HepG2 (cell line): ENCODE results near the gene ACER3. TPM values are rescaled to one million over a fixed set of nuclear protein-coding genes. Genes with fewer than 3 reads are reported as not detected.

Source experiments
- ATAC-seq: fragments of 200-7000 bp; cut with Tn5 transposase; 3 replicates; pipeline ENCODE4 v1.9.1; 2020; ENCODE audit warnings: mild to moderate bottlenecking, moderate library complexity
- BruUV-seq: library from RNA; stranded (reverse); fragments of 400-500 nt; replicated peaks from 2 replicates; lab custom pipeline; 2021; lab: Mats Ljungman, UMichigan
- CTCF ChIA-PET: fragments of 300-600 bp; formaldehyde crosslinking; extraction: SDS; loops from one replicate; lab custom pipeline; 2021; ENCODE audit warnings: low total read pairs, inconsistent platforms, low intra/inter-chr PET ratio; lab: Yijun Ruan, JAX
- POLR2A ChIA-PET: fragments of 350-600 bp; sonication (Branson Sonifier 250); formaldehyde crosslinking; loops from one replicate; lab custom pipeline; 2020; ENCODE audit warnings: antibody characterized with exemption, inconsistent platforms; lab: Yijun Ruan, JAX
- DNase-seq: peaks from one replicate; pipeline ENCODE4 v3.0.0-alpha.2; 2015; ENCODE audit warnings: low spot score
- FAIRE-seq: peaks from 3 replicates; lab custom pipeline; 2011; peaks lifted over from hg19 to GRCh38; lab: Jason Lieb, UNC
- H2AFZ ChIP-seq: one replicate; pipeline ENCODE4 v1.6.1; 2011; ENCODE audit warnings: low read length, inconsistent platforms
- H3K27ac ChIP-seq: fragments of 300-600 bp; 3 replicates; pipeline ENCODE4 v1.8.0; 2011; ENCODE audit warnings: mixed run types, mild to moderate bottlenecking, mixed read lengths, low read length, inconsistent platforms; ENCODE audit not compliant: insufficient read depth; ENCODE audit errors: extremely low read length
- H3K27me3 ChIP-seq, 2 experiments: fragments of 200-600 bp in 1 of 2; 2 replicates in 1 of 2; 3 replicates in 1 of 2; pipeline versions ENCODE4 v1.6.0 to v1.8.0; 2011; ENCODE audit warnings: low read length in 2 of 2, mild to moderate bottlenecking in 2 of 2, moderate library complexity in 2 of 2, inconsistent platforms in 1 of 2; ENCODE audit not compliant: insufficient read depth in 2 of 2, control insufficient read depth in 1 of 2
- H3K36me3 ChIP-seq, 2 experiments: fragments of 200-600 bp in 1 of 2; replicated peaks in 1 of 2; 2 replicates in 1 of 2; 3 replicates in 1 of 2; pipeline versions ENCODE4 v1.5.1 to v1.8.0; 2011; ENCODE audit warnings: low read length in 2 of 2, inconsistent platforms in 1 of 2; ENCODE audit not compliant: insufficient read depth in 2 of 2, control insufficient read depth in 1 of 2
- H3K4me1 ChIP-seq: 2 replicates; pipeline ENCODE4 v1.5.1; 2012; ENCODE audit warnings: low read length, inconsistent platforms; ENCODE audit not compliant: insufficient read depth
- H3K4me2 ChIP-seq: 2 replicates; pipeline ENCODE4 v1.6.0; 2011; ENCODE audit warnings: low read depth, low read length, inconsistent platforms
- H3K4me3 ChIP-seq, 3 experiments: fragments of 200-600 bp in 1 of 3; sonication (generic), shearing (Covaris generic) in 1 of 3; replicated peaks in 1 of 3; 2 replicates each; pipeline ENCODE4 v1.5.1; 2011 to 2016; ENCODE audit warnings: low read length in 3 of 3, inconsistent platforms in 2 of 3, low read depth in 2 of 3, mild to moderate bottlenecking in 2 of 3, control low read depth in 1 of 3, mixed read lengths in 1 of 3; ENCODE audit not compliant: insufficient read depth in 1 of 3
- H3K79me2 ChIP-seq: one replicate; pipeline ENCODE4 v1.6.1; 2011; ENCODE audit warnings: low read length, inconsistent platforms; ENCODE audit not compliant: insufficient read depth
- H3K9ac ChIP-seq: 2 replicates; pipeline ENCODE4 v1.6.0; 2011; ENCODE audit warnings: mild to moderate bottlenecking, low read depth, low read length, inconsistent platforms; ENCODE audit not compliant: insufficient read depth
- H3K9me3 ChIP-seq: 2 replicates; pipeline ENCODE4 v1.5.1; 2012; ENCODE audit warnings: mild to moderate bottlenecking, low read length
- H4K20me1 ChIP-seq: 2 replicates; pipeline ENCODE4 v1.6.0; 2011; ENCODE audit warnings: inconsistent platforms, mild to moderate bottlenecking, low read length, moderate library complexity; ENCODE audit not compliant: insufficient read depth
- CCAR2 ChIP-seq: fragments of 200-400 bp; formaldehyde crosslinking; optimal IDR thresholded peaks from 2 replicates; pipeline ENCODE3; 2018; ENCODE audit warnings: low read depth, mild to moderate bottlenecking, low read length, moderate library complexity
- STAG1 ChIP-seq: sonication (generic); formaldehyde crosslinking; IDR thresholded peaks from 2 replicates; pipeline ENCODE4 v1.4.0; 2020; ENCODE audit warnings: missing genetic modification reagents
- XRCC5 ChIP-seq: fragments of 200-400 bp; formaldehyde crosslinking; optimal IDR thresholded peaks from 2 replicates; pipeline ENCODE3; 2017; ENCODE audit warnings: mild to moderate bottlenecking, low read length
- ZNF121 ChIP-seq: sonication (generic); formaldehyde crosslinking; IDR thresholded peaks from 2 replicates; pipeline ENCODE4 v1.5.0; 2020; ENCODE audit warnings: mild to moderate bottlenecking, missing genetic modification reagents
- ZNF883 ChIP-seq: sonication (generic); formaldehyde crosslinking; IDR thresholded peaks from 2 replicates; pipeline ENCODE4 v1.5.1; 2020; ENCODE audit warnings: mild to moderate bottlenecking, missing genetic modification reagents; ENCODE audit errors: not compliant biosample characterization
- WGBS: methylation state at CpG from one replicate; pipeline ENCODE4 v1.1.6; 2017; ENCODE audit warnings: low lambda C conversion rate; 5-methylcytosine and 5-hydroxymethylcytosine counted together
- in situ Hi-C: cut with HindIII; loops from 2 replicates; pipeline ENCODE4 v1.10.0; 2017; ENCODE audit warnings: low pct_unique_long_range_greater_than_20kb; ENCODE audit not compliant: extremely low pct_ligation_motif_present
- intact Hi-C: fragments of 100-400 bp; cut with micrococcal nuclease; formaldehyde crosslinking; loops from one replicate; pipeline ENCODE4 v1.10.0; 2022; ENCODE audit not compliant: unreplicated experiment
- polyA plus RNA-seq, 8 experiments: library from polyadenylated mRNA; depleted of rRNA in 3 of 8; stranded (reverse) in 7 of 8; unstranded in 1 of 8; fragments of >200 nt; fragmentation: Illumina TruSeq in 4 of 8; extraction: Trizol in 4 of 8; gene quantifications; 2 replicates each; pipeline versions ENCODE4 v1.2.1 to v1.2.3, GENCODE V29; 2011 to 2016; ENCODE audit warnings: low read depth in 4 of 8, missing spikeins in 1 of 8, mixed read lengths in 1 of 8; ENCODE audit not compliant: insufficient read depth in 1 of 8
- total RNA-seq, 5 experiments: library from RNA; depleted of rRNA; stranded (reverse); fragments of >200 nt; fragmentation: Illumina TruSeq; extraction: Trizol; gene quantifications; 2 replicates each; pipeline ENCODE4 v1.2.3, GENCODE V29; 2016; ENCODE audit warnings: low read depth in 1 of 5
- TF ChIP-seq, protein P1 (sequence below): sonication (generic); formaldehyde crosslinking; IDR thresholded peaks from 2 replicates; pipeline ENCODE4 v1.5.0; 2020; ENCODE audit warnings: mild to moderate bottlenecking, missing genetic modification reagents, moderate library complexity

The ACER3 gene
- total and polyA plus RNA-seq, 2 of the 13 experiments (the other 11 are each of a cell fraction or from before 2014, with no cell fraction given), result 6.0 to 9.8 TPM

GRCh38 chr11:77030834-77031414, 170.2 kb downstream of the ACER3 start:
- ChIA-PET CTCF (no interaction called here), POLR2A (no interaction called here)
- no peak overlapping the region for H3K4me3 ChIP-seq
- in situ Hi-C loops, result loop anchor here (25.0 kb wide), 1 partner anchor 119 kb away; no protein-coding TSS in a partner anchor
- H3K36me3 ChIP-seq, result no peaks in the 10 kb centered on the region
- no peak for FAIRE-seq
- intact Hi-C loops, result no loop called here
- H3K27ac ChIP-seq, result no peak overlapping the region
- H2AFZ ChIP-seq, result no peak overlapping the region
- peaks cover 7% of the 10 kb centered on the region for H3K4me1 ChIP-seq
- ATAC-seq, result peak; percentile 80
- H4K20me1 ChIP-seq, result no peaks in the 10 kb centered on the region
- no peaks in the 10 kb centered on the region for H3K9me3 ChIP-seq
- DNase-seq, result no peak
- WGBS, result 23% methylated on average over 12 of the region's 12 CpGs
- peak; percentile 45; the same call in 1 of the 2 replicates for TF ChIP-seq STAG1 (CRISPR knock-in tag)
- peak; percentile 34 for TF ChIP-seq XRCC5
- TF ChIP-seq ZNF883 (CRISPR knock-in tag), result no peak
- no peak for TF ChIP-seq CCAR2
- TF ChIP-seq, protein P1, sequence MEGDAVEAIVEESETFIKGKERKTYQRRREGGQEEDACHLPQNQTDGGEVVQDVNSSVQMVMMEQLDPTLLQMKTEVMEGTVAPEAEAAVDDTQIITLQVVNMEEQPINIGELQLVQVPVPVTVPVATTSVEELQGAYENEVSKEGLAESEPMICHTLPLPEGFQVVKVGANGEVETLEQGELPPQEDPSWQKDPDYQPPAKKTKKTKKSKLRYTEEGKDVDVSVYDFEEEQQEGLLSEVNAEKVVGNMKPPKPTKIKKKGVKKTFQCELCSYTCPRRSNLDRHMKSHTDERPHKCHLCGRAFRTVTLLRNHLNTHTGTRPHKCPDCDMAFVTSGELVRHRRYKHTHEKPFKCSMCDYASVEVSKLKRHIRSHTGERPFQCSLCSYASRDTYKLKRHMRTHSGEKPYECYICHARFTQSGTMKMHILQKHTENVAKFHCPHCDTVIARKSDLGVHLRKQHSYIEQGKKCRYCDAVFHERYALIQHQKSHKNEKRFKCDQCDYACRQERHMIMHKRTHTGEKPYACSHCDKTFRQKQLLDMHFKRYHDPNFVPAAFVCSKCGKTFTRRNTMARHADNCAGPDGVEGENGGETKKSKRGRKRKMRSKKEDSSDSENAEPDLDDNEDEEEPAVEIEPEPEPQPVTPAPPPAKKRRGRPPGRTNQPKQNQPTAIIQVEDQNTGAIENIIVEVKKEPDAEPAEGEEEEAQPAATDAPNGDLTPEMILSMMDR, result peak; percentile 34
- peak; percentile 79 for TF ChIP-seq ZNF121 (CRISPR knock-in tag)
- H3K79me2 ChIP-seq, result no peaks in the 10 kb centered on the region
- no TSS peak for BruUV-seq
- no peak overlapping the region for H3K4me2 ChIP-seq
- H3K9ac ChIP-seq, result no peak overlapping the region
- peaks cover 4 to 57% of the 10 kb centered on the region in 2 experiments for H3K27me3 ChIP-seq
